Activated CD4-positive, alpha-beta memory T cell treated with anti-CD3 and anti-CD28 coated beads, Interleukin-2, amount 10 ng/mL, durations not matched to agents 7 days and 5 days (primary cell): ENCODE measurements around the gene ZFAND3. TPM values are rescaled to one million over a fixed set of nuclear protein-coding genes. Genes with fewer than 3 reads are reported as not detected.

Experiments
- CTCF ChIA-PET: fragments of 350-600 bp; sonication (Branson Sonifier 250); formaldehyde crosslinking; loops from one replicate; lab custom pipeline; 2021; ENCODE audit warnings: antibody characterized with exemption, inconsistent platforms; lab: Charles Lee
- POLR2A ChIA-PET: fragments of 350-600 bp; sonication (Branson Sonifier 250); formaldehyde crosslinking; loops from one replicate; lab custom pipeline; 2021; ENCODE audit warnings: antibody characterized with exemption; lab: Charles Lee
- DNase-seq: peaks from one replicate; pipeline ENCODE4 v3.0.0-alpha.2; 2020
- H3K27ac Mint-ChIP-seq: one replicate; pipeline ENCODE4 v1.8.0; 2021; ENCODE audit warnings: mild to moderate bottlenecking, mixed read lengths
- H3K27me3 Mint-ChIP-seq: one replicate; pipeline ENCODE4 v1.8.0; 2021; ENCODE audit warnings: mixed read lengths
- H3K36me3 Mint-ChIP-seq: one replicate; pipeline ENCODE4 v1.8.0; 2021; ENCODE audit warnings: low read depth, mixed read lengths
- H3K4me1 Mint-ChIP-seq: one replicate; pipeline ENCODE4 v1.8.0; 2021; ENCODE audit warnings: mixed read lengths
- H3K4me3 Mint-ChIP-seq: one replicate; pipeline ENCODE4 v1.8.0; 2021; ENCODE audit warnings: mild to moderate bottlenecking, mixed read lengths
- H3K9me3 Mint-ChIP-seq: one replicate; pipeline ENCODE4 v1.8.0; 2021; ENCODE audit warnings: mixed read lengths
- total RNA-seq, 2 experiments: library from RNA; stranded (reverse); gene quantifications; one replicate each; pipeline ENCODE4 v1.2.3, GENCODE V29; 2021

The ZFAND3 gene
- total RNA-seq, 2 experiments from 2014 or later = 35.2 to 38.2 TPM

DNA sequence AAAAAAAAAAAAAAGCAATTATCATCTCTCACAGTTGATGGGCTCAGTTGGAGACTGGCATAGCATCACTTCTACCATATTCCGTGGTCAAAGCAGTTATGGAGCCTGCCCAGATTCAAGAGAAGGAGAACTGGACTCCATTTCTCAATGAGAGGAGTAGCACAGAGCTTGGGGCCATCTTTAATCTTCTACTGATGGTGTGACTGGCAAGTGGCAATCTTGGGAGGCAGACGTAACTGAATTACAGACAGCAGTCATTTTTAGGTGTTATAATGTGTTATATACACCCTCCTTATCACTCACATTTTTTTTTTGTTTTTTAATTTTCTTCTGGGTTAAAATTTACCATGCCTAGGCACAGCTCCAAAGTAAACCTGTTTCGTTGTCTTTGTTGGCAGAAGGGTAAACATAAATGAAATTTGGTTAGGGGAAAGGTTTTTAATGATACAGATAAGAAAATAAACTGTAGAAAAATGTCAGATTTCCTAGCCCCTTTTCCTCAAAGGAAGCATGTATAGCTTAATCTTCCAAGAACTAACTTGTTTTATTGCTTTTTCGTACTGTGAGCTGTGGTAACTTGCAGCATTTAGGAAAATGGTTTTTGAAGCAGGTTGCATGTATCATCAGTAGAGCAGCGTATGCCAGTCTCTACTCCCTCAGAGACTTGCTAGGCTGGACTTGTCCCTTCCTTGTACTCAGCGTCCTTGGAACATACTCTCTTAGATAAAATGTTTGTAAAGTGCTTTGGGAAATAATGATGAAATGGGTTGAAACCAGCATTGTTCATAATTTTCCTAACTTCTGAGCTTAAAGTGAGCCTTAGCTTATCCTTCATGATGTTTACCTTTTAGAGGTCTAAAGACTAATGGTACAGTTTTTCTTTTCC is 25.7 kb downstream of the ZFAND3 start:
- ChIA-PET POLR2A (interaction anchor here (0.6 kb wide), 1 partner anchor 650 kb away, joined by 3 read pairs; no protein-coding TSS in a partner anchor), CTCF (no interaction called here)
- no peaks in the 10 kb centered on the region for H3K27me3 Mint-ChIP-seq
- no peaks in the 10 kb centered on the region for H3K9me3 Mint-ChIP-seq
- H3K27ac Mint-ChIP-seq = no peak overlapping the region
- DNase-seq = no peak
- peaks cover 6% of the 10 kb centered on the region for H3K4me1 Mint-ChIP-seq
- H3K36me3 Mint-ChIP-seq = peaks cover 4% of the 10 kb centered on the region
- no peak overlapping the region for H3K4me3 Mint-ChIP-seq

DNA sequence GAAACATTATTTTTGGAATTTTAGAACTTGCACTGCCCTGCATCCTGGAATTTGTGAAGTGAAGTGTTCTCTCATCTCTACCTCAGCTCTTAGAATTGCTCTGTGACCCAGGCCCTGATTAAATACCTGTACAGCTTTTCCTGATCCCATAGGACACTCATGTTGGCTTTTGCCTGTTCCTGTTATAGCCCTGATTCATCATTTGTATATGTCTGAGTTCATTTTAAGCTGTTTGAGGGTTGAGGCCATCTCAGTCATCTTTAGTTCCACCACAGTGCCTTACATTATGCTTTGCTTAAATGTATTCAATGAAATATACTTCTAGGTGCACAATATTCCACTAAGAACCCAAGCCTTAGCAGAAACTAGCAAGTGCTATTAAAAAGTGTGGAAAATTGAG is 26.4 kb downstream of the ZFAND3 start:
- peaks cover 3% of the 10 kb centered on the region for H3K4me1 Mint-ChIP-seq
- no peaks in the 10 kb centered on the region for H3K9me3 Mint-ChIP-seq
- no peak overlapping the region for H3K4me3 Mint-ChIP-seq
- DNase-seq = no peak
- H3K27me3 Mint-ChIP-seq = no peaks in the 10 kb centered on the region
- peaks cover 4% of the 10 kb centered on the region for H3K36me3 Mint-ChIP-seq
- ChIA-PET CTCF (no interaction called here), POLR2A (no interaction called here)
- no peak overlapping the region for H3K27ac Mint-ChIP-seq

DNA sequence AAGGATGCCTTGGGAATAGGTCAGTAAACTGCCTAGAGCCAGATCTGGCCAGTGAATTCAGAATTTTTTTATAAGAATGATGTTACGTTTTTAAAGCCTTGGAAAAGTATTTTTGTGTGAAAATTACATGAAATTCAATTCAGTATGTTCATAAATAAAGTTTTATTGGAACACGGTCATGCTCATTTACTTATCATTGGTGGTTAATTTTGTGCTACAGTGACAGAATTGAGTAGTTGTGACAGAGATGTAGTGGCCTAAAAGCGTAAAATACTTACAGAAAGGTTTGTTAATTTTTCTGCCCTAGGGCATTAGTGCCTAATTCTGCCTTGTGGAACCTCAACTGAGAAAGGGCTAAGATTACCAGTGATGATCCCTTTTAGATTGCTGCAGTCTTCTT is 28.2 kb downstream of the ZFAND3 start:
- Mint-ChIP-seq H3K4me3 (no peak overlapping the region), H3K27me3 (no peaks in the 10 kb centered on the region), H3K9me3 (no peaks in the 10 kb centered on the region), H3K27ac (no peak overlapping the region), H3K4me1 (peaks cover 5% of the 10 kb centered on the region), H3K36me3 (peaks cover 4% of the 10 kb centered on the region)
- CTCF ChIA-PET = interaction anchor here (0.9 kb wide), 1 partner anchor 38 kb away, joined by 3 read pairs; no protein-coding TSS in a partner anchor
- DNase-seq = no peak
- POLR2A ChIA-PET = interaction anchor here (1.2 kb wide), 1 partner anchor 29 kb away, joined by 4 read pairs; no protein-coding TSS in a partner anchor

DNA sequence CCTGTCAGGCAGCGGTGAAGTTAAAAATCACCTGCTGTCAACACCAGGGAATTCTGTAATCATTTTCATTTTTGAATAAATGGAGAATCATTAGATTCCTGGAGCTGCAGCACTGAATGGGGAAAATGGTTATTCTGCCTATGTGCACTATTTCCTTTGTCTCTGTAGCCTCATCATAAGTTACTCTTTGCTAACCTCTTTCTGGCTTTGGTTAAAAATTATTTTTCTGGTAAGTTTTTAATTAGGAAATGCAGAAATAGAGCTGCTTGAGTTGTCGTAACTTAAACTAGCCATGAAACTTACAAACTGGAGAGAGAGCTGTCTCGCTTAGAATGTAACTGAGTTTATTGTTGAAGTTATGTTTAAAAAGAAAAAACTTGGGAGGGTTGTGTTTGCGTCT is 28.8 kb downstream of the ZFAND3 start:
- DNase-seq = no peak
- Mint-ChIP-seq H3K36me3 (peaks cover 3% of the 10 kb centered on the region), H3K27ac (no peak overlapping the region), H3K4me1 (peaks cover 5% of the 10 kb centered on the region), H3K9me3 (no peaks in the 10 kb centered on the region), H3K4me3 (no peak overlapping the region), H3K27me3 (no peaks in the 10 kb centered on the region)
- CTCF ChIA-PET = no interaction called here
- POLR2A ChIA-PET = interaction anchor here (1.2 kb wide), 1 partner anchor 30 kb away, joined by 4 read pairs; no protein-coding TSS in a partner anchor

DNA sequence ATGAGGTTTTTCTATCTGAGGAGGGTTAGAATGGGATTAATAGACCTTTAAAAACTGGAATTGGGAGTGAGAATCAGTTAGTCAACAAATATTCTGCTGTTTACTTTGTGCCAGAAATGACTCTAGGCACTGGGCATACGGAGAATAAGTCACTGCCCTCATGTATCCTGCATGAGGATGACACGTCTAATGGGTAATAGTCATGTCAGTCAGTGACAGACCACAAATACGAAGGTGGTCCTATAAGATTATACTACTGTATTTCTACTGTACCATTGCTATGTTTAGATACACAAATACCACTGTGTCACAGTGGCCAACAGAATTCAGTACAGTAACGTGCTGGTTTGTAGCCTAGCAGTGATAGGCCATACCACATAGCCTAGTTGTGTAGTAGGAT is 30.7 kb downstream of the ZFAND3 start:
- no peak overlapping the region for H3K4me3 Mint-ChIP-seq
- no peak overlapping the region for H3K27ac Mint-ChIP-seq
- ChIA-PET POLR2A (no interaction called here), CTCF (no interaction called here)
- peaks cover 3% of the 10 kb centered on the region for H3K4me1 Mint-ChIP-seq
- no peak for DNase-seq
- H3K9me3 Mint-ChIP-seq = no peaks in the 10 kb centered on the region
- H3K27me3 Mint-ChIP-seq = no peaks in the 10 kb centered on the region
- H3K36me3 Mint-ChIP-seq = no peaks in the 10 kb centered on the region

DNA sequence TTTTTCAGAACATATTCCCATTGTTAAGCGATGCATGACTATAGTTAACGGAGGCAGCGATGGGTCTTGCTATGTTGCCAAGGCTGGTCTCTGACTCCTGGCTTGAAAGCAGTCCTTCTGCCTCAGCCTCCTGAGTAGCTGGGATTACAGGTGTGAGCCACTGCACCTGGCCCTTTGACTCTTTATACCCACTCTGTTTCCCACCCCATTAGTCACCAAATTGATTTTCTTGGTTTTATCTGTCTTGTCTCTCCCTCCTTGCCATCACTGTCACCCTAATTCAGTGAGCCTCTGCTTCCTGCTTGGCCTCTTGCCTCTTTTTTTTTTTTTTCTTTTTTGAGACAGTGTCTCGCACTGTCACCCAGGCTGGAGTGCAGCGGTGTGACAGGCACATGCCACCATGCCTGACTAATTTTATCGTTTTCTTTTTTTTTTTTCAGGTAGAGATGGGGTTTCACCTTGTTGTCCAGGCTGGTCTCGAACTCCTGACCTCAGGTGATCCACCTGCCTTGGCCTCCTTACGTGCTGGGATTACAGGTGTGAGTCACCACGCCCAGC is 31.3 kb downstream of the ZFAND3 start:
- ChIA-PET CTCF (no interaction called here), POLR2A (no interaction called here)
- H3K27me3 Mint-ChIP-seq = no peaks in the 10 kb centered on the region
- H3K9me3 Mint-ChIP-seq = no peaks in the 10 kb centered on the region
- no peak overlapping the region for H3K4me3 Mint-ChIP-seq
- DNase-seq = no peak
- H3K4me1 Mint-ChIP-seq = peaks cover 4% of the 10 kb centered on the region
- H3K36me3 Mint-ChIP-seq = no peaks in the 10 kb centered on the region
- H3K27ac Mint-ChIP-seq = no peak overlapping the region

DNA sequence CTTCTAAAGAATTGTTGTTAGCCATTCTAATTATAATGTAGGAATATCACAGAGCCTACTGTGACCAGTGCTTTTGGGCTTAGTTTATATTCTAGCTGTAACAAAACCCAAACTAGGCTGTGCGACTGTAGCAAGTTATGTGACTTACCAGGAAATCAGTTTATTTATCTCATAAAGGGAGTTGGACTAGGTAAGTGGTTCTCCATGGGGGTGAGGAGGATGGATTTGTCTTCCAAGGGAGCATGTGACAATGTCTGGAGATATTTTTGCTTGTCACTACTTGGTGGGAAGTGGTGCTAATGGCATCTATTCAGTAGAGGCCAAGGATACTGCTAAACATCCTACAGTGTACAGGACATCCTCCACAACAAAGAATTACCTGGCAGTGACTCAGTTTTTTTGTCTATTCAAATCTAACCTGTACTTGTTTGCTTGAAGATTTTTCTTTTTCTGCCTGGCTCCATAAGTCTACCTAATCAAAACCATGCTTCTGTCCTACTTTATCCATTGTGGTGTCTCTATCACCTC is 32.5 kb downstream of the ZFAND3 start:
- no peak for DNase-seq
- Mint-ChIP-seq H3K4me1 (peaks cover 9% of the 10 kb centered on the region), H3K27ac (no peak overlapping the region), H3K36me3 (peaks cover 3% of the 10 kb centered on the region), H3K27me3 (no peaks in the 10 kb centered on the region), H3K4me3 (no peak overlapping the region), H3K9me3 (no peaks in the 10 kb centered on the region)
- POLR2A ChIA-PET = no interaction called here
- CTCF ChIA-PET = no interaction called here

DNA sequence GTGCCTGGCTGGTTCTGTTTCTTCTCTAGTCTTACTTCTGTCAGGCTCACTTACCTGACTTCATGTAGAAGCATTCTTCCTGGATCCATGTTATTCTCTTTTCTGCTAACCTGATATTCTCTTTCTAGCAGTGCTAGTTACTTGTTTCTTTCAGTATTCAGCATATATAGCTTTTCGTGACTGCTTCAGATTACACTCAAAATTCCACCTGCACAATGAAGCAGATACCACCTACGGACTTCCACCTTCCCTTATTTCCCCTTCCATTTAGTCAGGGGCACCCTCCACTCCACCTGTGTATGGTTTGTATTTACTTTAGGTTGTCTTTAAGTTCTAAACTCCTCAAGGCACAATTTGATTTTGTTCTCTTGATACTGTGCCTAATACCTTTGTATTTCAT is 36.8 kb downstream of the ZFAND3 start:
- H3K27me3 Mint-ChIP-seq = no peaks in the 10 kb centered on the region
- DNase-seq = no peak
- H3K4me1 Mint-ChIP-seq = peaks cover 26% of the 10 kb centered on the region
- H3K27ac Mint-ChIP-seq = no peak overlapping the region
- POLR2A ChIA-PET = no interaction called here
- CTCF ChIA-PET = no interaction called here
- H3K4me3 Mint-ChIP-seq = no peak overlapping the region
- H3K9me3 Mint-ChIP-seq = no peaks in the 10 kb centered on the region
- H3K36me3 Mint-ChIP-seq = peaks cover 3% of the 10 kb centered on the region

DNA sequence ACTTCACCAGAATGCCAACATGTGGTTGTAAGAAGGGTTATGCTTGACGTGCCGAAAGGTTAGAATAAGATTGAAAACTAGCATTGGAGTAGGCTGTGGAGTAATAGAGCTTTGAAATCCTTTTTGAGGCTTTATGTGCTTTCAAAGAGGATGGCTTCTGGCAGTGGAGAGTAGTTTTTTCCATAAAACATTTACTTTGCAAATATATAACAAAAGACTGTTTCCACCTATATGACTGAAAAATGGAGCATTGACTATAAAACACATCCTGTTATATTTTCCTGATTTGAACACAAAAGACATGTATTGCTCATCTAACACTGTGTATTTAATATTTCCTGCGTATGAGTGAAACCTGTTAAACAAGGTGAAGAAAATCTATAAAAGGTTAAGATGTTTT is 38.8 kb downstream of the ZFAND3 start:
- ChIA-PET POLR2A (interaction anchor here (1.2 kb wide), 1 partner anchor 15 kb away, joined by 4 read pairs; no protein-coding TSS in a partner anchor), CTCF (interaction anchor here (0.7 to 1.4 kb wide), 5 partner anchors 10 to 212 kb away, joined by 3 to 4 read pairs (median 3); no protein-coding TSS in a partner anchor)
- Mint-ChIP-seq H3K27ac (no peak overlapping the region), H3K9me3 (no peaks in the 10 kb centered on the region), H3K4me3 (no peak overlapping the region), H3K4me1 (peaks cover 26% of the 10 kb centered on the region), H3K36me3 (peaks cover 10% of the 10 kb centered on the region), H3K27me3 (no peaks in the 10 kb centered on the region)
- DNase-seq = no peak

DNA sequence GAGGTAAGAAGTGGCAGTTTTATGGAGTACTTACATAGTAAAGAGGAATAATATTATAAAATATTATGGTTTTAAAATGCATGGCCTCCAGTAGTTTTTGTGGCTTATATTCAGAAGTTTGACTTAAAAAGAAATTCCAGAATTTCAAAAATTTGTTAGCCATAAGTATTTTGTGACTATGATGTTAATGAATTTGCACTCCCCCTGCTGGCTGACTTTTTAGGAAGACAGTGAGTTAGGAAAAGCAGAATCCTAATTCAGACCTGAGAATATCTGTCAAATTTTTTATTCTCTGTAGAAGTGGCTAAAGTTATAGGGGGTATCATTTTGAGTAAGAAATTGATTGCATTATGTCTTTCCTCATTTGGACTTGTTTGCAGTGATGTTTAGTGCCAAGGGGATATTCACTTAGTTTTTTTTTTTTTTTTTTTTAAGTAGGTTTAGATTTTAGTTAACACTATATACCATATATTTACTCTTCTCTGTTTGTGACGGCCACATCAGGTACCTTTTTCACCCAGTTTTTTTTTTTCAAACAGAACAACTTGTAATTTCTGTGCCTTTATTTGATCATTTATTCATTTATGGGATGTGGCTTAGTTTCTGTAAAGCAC is 40.8 kb downstream of the ZFAND3 start:
- ChIA-PET POLR2A (no interaction called here), CTCF (interaction anchor here (0.7 kb wide), 1 partner anchor 760 kb away, joined by 4 read pairs; no protein-coding TSS in a partner anchor)

DNA sequence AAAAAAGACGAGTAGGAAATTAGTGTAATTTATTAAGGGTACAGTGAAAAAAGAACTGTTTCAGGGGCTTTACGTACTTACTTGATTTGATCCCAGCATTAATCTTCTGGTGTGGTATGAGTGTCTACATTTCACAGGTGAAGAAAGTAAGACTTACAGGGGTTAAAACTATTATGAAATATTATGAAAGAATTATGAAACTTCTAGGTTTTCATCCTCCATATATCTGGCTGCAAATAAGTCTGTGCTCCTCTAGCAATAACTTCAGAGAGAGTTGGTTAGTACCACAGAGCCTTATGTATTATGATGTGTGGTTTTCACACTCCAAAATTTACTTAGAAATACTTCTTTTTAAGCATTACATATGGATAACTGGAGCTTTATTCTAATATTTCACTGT is 41.9 kb downstream of the ZFAND3 start:
- no peaks in the 10 kb centered on the region for H3K27me3 Mint-ChIP-seq
- no peak for DNase-seq

More for the DNA sequence above, 40.8 kb downstream of the ZFAND3 start:
- Mint-ChIP-seq H3K27ac (no peak overlapping the region), H3K27me3 (no peaks in the 10 kb centered on the region), H3K36me3 (peaks cover 10% of the 10 kb centered on the region), H3K4me1 (peaks cover 25% of the 10 kb centered on the region), H3K4me3 (no peak overlapping the region), H3K9me3 (no peaks in the 10 kb centered on the region)
- no peak for DNase-seq

DNA sequence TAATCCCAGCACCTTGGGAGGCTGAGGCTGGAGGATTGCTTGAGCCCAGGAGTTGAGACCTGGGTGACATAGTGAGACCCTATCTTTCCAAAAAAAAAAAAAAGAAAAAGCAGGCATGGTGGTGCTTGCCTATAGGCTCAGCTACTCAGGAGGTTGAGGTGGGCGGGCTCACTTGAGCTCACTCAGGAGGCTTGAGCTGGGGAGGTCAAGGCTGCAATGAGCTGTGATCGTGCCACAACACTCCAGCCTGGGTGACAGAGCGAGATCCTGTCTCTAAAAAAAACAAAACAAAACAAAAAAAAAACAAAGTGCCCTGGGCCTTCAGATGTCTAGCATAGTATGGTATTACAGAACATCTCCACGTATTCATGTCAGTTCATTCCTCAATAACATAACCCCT is 42.9 kb downstream of the ZFAND3 start:
- ChIA-PET CTCF (no interaction called here), POLR2A (no interaction called here)
- no peak overlapping the region for H3K27ac Mint-ChIP-seq
- no peak overlapping the region for H3K4me3 Mint-ChIP-seq
- peaks cover 8% of the 10 kb centered on the region for H3K36me3 Mint-ChIP-seq
- H3K4me1 Mint-ChIP-seq = peaks cover 35% of the 10 kb centered on the region
- no peak for DNase-seq
- H3K9me3 Mint-ChIP-seq = no peaks in the 10 kb centered on the region
- H3K27me3 Mint-ChIP-seq = no peaks in the 10 kb centered on the region

More for the DNA sequence above, 41.9 kb downstream of the ZFAND3 start:
- CTCF ChIA-PET = no interaction called here
- POLR2A ChIA-PET = no interaction called here
- no peak overlapping the region for H3K4me3 Mint-ChIP-seq
- peaks cover 8% of the 10 kb centered on the region for H3K36me3 Mint-ChIP-seq
- H3K9me3 Mint-ChIP-seq = no peaks in the 10 kb centered on the region
- H3K4me1 Mint-ChIP-seq = peaks cover 27% of the 10 kb centered on the region
- no peak overlapping the region for H3K27ac Mint-ChIP-seq

DNA sequence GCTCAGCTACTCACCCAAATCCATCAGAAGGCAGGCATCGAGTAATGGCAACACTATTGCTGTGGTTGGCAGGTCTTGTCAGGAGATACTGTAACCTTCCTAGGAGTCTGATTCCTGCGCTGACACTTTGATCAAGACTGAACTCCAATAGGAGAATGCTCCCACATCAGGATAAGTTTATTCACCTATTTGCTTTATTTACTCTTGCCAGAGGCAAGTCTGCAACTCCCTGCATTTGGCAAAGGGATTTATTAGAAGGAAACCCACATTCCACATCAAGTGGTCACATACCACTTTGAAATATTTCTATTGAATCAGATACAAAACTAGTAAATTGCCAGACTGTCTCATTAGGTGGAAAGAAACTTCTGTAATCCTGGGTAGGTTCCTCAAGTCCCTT is 43.5 kb downstream of the ZFAND3 start:
- H3K9me3 Mint-ChIP-seq = no peaks in the 10 kb centered on the region
- H3K27me3 Mint-ChIP-seq = no peaks in the 10 kb centered on the region
- H3K4me1 Mint-ChIP-seq = peaks cover 34% of the 10 kb centered on the region
- H3K4me3 Mint-ChIP-seq = no peak overlapping the region
- no peak overlapping the region for H3K27ac Mint-ChIP-seq
- ChIA-PET POLR2A (no interaction called here), CTCF (no interaction called here)
- DNase-seq = no peak
- H3K36me3 Mint-ChIP-seq = peaks cover 8% of the 10 kb centered on the region
